ENCODE measurements around the gene VDAC1.

Gene VDAC1

GRCh38 chr5:133921979-133922378 lies 82.8 kb downstream of the VDAC1 start:
- DNase-seq = no peak
